Globus pallidus (tissue), 1 donor: Measurements from ENCODE around the gene FBXO15.

ENCODE experiments used
- DNase-seq: peaks from one replicate; pipeline ENCODE4 v3.0.0-alpha.2; 2015; ENCODE audit warnings: low spot score

FBXO15 gene

GRCh38 chr18:74153793-74154192, 6.2 kb upstream of the FBXO15 start:
- DNase-seq: no peak

- no peak for DNase-seq
Measured at GRCh38 chr18:74153377-74153776, 5.7 kb upstream of the FBXO15 start.

DNA sequence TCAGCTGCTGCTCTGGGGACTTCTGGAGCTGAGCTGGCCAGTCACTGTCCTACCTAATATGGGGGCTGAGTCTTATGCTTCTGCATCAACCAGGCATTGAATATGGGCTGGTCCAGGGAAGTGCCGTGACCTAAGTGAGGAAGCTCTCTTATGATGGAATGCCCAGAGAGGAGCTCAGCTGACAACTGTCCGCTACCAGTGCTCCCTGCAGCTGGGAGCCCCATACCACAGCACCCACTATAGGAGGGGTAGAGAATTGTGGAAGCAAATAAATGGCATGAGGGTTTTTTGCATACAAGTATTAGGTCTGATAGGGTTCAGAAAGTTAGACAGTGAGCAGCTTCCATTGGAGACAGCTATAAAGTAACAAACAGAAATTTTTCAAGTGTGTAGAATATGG, 5.2 kb upstream of the FBXO15 start:
- no peak for DNase-seq

GRCh38 chr18:74152270-74152669, 4.6 kb upstream of the FBXO15 start:
- DNase-seq: no peak

GRCh38 chr18:74149878-74150277, 2.2 kb upstream of the FBXO15 start:
- DNase-seq: no peak

GRCh38 chr18:74148543-74149070, 973 bp upstream of the FBXO15 start:
- DNase-seq: no peak

DNA sequence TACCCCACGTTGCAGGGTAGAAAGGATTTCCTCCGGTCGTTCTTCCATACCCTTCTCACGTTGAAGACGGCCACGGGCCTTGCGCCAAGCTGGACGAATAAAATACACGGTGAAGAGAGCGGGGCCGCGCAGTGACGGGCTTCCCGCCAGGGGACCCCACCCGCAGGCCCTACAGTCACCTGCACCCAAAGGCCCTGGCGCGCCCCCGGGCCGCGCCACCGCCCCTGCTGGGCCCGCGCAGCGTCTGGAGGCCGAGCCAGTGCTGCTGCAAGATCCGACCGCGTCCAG, 199 bp downstream of the FBXO15 start:
- DNase-seq: no peak

DNA sequence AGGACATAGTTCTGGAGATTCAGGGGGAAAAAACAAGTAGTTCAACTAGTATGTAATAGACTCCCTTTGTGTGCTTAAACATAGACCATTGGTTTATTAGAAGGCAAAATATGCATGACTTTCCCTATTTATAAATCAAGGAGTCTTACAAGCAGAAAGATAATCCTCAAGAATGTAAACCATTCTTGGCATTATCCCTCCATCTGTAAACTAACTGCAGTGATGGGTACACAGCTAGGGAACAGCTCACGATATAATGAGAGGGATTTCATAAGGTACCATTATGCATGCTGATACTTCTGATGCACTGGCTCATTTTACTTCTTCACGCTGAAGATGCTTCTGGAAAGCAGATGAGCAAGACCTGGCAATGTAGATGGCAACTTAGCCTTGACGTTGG, 878 bp downstream of the FBXO15 start:
- no peak for DNase-seq

DNA sequence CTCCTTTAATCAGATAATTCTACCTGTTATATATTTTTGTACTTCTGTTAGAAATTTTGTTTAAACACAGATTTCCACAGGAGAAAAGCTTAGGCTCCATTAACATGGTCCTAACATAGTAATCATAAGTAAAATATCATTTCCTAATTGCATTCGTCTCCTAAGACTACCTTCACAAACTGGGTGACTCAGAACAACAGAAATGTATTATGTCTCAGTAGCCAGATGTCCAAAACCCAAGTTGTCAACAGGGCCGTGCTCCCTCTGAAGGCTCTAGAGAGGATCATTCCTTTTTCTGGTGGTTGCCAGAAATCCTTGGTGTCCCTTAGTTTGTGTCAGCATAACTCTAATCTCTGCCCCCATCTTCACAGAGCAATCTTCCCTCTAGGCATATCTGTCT, 5.4 kb downstream of the FBXO15 start:
- DNase-seq: no peak

DNA sequence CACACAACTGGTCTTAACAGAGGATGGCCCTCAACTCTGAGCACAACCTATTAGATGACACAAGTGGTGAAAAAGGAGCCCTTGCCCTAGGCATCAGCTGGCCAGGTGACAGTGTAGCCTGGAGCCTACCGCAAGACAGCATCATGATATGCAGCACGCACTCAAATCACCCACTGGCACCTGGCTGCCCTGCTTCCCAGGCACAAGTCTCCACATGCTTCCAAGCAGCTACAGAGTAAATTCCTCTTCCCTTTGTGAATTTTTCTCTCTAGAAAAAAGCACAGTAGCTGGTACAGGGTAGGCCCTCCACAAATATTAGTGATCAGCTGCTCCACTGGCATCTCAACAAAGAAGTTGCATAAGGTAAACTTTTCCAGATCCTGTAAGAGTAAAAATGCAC, 6.0 kb downstream of the FBXO15 start:
- DNase-seq: no peak

DNA sequence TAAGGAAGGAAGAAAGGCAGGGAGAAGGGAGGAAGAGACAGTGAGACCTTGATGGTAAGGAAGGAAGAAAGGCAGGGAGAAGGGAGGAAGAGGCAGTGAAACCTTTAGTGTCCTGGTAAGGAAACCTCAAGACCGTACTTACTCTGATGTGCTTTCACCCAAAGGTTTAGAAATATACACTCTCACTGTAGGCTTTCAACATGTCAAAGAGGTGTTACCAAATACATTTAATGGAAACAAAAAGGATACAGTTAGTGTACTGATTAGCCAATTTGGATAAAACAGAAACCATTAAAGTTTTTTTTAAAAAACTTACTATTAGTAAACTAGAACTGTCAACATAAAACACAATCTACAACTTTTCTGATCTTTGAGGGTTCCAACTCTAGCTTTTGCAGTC, 7.1 kb downstream of the FBXO15 start:
- no peak for DNase-seq

- no peak for DNase-seq
Measured at GRCh38 chr18:74139888-74140287, 7.7 kb downstream of the FBXO15 start.

- DNase-seq: no peak
Measured at GRCh38 chr18:74139411-74139810, 8.2 kb downstream of the FBXO15 start.

DNA sequence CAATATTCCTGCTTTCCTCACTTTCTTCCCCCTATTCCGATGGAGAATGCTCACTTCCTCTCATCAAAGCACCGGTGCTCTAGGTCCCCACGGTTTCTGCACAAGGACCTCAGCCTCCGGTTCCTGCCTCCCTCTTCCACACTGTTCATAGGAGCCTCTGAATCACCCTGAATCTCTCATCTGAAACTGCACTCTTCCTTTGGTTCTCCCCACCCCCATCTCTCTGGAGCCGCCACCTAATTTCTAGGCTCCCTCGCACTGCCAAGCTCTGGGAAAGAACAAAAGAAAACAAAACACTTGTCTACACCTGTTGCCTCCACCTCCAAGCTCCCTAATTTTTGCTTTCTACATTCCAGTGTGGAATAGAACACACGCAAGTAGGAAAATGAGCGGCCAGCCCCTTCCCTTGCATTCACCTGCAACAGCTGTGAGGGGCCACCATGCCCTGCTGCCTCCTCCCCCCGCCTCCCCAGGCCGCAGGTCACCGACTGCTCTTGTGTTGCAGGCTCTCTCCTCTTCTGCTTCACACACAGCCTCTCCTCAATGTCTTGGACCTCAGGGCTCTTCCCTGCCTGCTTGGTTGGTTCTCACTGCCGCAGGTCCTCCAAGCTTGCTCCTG, 9.6 kb downstream of the FBXO15 start:
- no peak for DNase-seq

DNA sequence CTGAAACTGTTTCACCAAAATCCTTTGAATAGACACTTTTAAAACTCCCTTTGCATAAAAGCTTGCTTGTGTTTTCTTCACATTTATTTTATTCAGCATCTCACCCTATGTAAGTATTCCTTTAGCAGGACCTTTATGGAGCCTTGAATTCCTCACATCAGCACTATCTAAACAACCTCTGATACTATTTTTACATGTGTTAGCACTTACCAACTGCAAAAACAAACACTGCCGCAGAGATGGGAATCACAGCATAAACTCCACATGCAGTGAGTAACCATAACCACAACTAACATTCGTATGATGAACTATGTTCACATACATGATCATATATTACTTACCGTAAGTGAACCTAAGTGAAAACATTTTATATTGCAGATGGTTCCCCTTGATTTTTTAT, 15.4 kb downstream of the FBXO15 start:
- no peak for DNase-seq

DNA sequence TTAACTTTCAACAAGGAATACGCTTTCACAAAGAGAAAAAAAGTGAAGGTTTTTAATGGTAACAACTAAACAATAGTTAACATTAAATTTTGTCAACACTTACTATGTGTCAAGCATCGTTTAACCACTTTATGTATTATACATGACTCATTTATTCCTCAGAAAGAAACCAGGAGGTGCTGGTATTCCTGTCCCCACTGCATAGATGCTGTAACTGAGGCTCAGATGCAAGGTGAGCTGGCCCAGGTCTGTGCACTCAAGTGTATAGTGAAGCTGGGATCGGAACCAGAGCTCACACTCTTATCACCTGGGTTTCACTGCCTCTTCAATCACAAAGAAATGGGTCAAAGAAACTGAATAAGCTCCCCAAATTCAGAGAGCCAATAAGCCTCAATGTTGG, 16.5 kb downstream of the FBXO15 start:
- DNase-seq: no peak

GRCh38 chr18:74128159-74128558, 19.5 kb downstream of the FBXO15 start:
- DNase-seq: peak; percentile 82

DNA sequence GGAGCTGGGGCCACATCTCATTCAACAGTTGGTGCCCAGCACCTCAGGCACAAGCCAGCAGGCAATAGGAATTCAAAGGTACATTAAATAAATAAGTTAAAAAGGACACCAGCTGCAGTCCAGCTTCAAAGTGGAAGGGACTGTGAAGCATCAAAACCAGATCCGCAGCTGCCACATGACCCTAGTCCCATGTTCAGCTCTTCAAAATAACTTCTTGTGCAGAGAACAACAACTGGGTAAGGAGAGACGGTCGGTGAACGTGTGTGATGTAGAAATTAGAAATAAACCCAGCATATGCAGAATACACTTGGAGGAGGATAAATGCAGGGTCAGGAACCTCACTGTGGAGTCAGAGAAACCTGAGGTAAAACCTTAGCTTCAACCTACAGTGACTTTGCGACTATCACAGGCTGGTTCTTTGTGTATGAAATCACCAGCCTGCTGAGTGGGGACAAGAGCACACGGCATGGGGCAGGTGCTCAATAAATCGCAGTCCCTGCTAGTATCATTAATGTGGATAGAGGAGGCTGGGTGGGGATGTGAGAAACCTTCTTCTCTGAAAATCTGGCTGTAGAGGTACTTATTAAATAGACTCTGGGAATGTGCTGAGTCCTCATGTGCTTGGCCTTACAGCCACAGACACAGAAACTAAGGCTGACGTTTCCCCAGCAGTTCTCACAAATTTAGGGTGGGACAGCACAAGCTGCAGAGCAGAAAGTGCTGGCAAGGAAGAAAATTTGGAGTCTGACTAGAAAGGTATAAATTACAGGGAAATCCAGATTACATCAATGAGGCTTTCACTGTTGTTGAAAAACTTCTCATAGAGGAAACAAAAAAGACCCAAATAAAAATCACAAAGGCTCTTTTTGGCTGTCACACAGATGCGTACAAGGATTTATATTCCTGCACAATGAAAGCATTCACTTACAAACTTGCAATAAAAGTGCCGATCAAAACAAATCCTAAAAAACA, 20.7 kb downstream of the FBXO15 start:
- peak; percentile 64 for DNase-seq

- DNase-seq: no peak
Measured at GRCh38 chr18:74124642-74125041, 23.0 kb downstream of the FBXO15 start.

GRCh38 chr18:74123200-74123599, 24.4 kb downstream of the FBXO15 start:
- no peak for DNase-seq

DNA sequence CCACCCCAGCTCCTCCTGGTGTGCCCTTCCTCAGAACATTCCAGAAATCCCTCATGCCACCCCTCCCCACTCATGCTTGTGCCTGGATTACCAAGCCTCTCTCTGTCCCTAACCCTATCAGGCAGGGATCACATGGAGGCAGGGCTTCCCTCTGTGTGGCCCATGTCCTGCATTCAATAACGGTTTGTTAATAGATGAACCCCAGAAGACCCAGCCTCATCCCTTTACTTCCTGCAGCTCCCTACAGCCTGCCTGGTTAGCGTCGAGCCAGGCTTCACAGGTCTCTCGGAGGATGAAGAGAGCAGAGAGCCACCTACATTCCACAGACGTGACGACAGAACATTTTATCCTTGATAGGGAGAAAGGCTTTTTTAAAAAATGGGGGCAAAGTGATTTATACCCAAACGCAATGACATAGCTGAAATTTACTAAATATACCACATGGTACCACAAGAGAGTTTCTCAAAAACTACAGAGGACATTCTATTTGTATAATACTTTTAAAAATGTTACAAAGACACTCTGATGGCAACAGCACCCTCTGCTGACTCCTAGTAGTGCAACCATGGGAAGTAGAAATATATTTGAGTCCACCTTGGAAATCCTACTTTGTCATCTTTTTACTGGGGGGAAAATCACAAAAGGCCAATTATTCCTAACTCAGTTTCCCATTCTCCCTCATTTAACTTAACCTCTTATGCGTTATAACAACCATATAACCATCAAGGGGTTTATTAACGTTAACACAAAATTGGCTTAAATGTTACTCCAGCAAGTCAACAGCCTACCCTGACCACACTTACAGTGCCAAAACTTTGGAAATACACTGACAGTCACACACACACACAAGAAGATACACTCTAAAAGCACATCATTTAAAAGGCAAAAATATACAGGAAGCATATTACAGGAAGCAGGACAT, 30.7 kb downstream of the FBXO15 start:
- DNase-seq: no peak

DNA sequence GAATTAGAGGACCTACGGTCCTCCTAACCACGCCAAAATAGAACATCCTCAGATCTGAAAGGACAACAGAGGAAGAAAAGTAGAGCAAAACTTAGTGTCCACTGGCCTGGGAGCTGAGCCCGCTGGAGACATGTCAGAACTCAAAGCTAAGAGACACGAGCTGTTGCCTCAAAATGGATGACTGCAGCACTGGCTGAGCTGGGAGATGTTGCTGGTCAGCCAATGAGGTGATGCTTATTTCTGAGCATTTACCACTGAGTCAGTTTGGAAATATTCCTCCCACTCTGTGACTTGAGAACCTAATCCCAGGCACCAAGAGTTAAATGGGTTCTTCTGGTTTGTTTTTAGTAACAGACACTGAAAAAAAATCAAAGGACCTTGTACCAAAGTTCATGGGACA, 32.6 kb downstream of the FBXO15 start:
- no peak for DNase-seq
